ENCODE data around the gene MACC1.

The MACC1 gene

DNA sequence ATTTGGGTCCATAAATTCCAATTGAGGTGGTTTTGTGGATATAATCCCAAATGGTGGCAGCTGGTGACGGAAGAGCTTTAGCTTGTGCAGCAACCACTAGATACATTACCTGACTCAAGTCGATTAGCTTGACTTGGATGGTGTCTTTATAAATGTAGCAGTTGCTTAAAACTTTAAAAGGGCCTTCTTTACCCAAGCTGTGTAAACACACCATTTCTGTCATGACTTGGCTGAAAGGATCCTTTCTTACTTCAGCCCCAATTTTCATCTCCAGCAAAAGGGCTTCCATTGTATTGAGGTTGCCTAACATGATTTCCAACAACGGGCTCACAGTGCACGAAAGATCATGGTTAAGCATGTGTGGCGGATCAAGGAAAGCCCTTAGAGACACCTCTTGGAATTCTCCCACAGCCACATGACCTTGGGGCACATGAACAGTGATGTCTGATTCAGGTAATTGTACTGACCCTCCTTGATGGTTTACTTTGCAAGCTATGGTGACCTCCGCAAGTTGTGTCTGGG is 57.9 kb downstream of the MACC1 start:
- Histone ChIP-seq H3K9ac (ENCODE audit: low read length) (no peak overlapping the region), H3K27me3 (replicated peaks; ENCODE audit: insufficient read depth, low read length) (no peaks in the 10 kb centered on the region), H3K27ac (ENCODE audit: low read length) (no peak overlapping the region), H3K9me2 (replicated peaks; ENCODE audit: insufficient read depth, low read length) (no peaks in the 10 kb centered on the region), H3K9me3 (replicated peaks; ENCODE audit: insufficient read depth, low read length) (no peaks in the 10 kb centered on the region), H3K4me2 (ENCODE audit: low read depth, low read length) (no peak overlapping the region), H3K36me3 (replicated peaks; ENCODE audit: insufficient read depth, low read length) (peaks cover 9% of the 10 kb centered on the region; the same call in 1 of the 2 replicates), H3K4me1 (ENCODE audit: low read length) (no peaks in the 10 kb centered on the region), H2AFZ (ENCODE audit: low read length) (no peak overlapping the region), H3K4me3 (ENCODE audit: low read length) (no peak overlapping the region), H4K20me1 (ENCODE audit: insufficient read depth, low read length) (no peaks in the 10 kb centered on the region), H3F3A (ENCODE audit: insufficient read depth, low read length) (no peaks in the 10 kb centered on the region), H3K79me2 (ENCODE audit: low read length) (no peaks in the 10 kb centered on the region)
- DNase-seq = no peak
- TF ChIP-seq EZH2 (optimal IDR thresholded peaks at IDR 0.05; ENCODE audit: low read depth, low read length) (no peak), EZH2phosphoT487 (IDR thresholded peaks at IDR 0.05; ENCODE audit: low read length) (no peak)
- TF ChIP-seq, protein P1, sequence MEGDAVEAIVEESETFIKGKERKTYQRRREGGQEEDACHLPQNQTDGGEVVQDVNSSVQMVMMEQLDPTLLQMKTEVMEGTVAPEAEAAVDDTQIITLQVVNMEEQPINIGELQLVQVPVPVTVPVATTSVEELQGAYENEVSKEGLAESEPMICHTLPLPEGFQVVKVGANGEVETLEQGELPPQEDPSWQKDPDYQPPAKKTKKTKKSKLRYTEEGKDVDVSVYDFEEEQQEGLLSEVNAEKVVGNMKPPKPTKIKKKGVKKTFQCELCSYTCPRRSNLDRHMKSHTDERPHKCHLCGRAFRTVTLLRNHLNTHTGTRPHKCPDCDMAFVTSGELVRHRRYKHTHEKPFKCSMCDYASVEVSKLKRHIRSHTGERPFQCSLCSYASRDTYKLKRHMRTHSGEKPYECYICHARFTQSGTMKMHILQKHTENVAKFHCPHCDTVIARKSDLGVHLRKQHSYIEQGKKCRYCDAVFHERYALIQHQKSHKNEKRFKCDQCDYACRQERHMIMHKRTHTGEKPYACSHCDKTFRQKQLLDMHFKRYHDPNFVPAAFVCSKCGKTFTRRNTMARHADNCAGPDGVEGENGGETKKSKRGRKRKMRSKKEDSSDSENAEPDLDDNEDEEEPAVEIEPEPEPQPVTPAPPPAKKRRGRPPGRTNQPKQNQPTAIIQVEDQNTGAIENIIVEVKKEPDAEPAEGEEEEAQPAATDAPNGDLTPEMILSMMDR (IDR thresholded peaks at IDR 0.05; ENCODE audit: low read length) = no peak

DNA sequence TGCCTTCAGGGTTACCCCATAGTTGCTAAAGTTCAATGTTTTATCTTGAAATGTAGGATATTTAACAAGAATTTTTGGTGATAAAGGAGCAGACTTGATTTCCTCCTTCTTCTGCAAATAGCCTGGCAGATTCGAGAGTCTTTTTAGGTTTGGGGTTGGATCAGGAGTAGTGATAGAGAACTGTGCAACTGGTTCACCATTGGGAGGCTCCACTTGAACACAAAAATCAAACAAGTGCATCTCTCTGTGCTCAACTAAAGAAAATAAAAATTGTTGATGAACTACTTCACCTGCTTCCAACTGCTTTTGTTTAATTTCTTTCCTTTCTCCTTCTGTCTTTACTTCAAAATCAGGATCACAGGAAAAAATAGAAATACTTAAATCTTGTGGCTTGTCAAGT is 58.5 kb downstream of the MACC1 start:
- Histone ChIP-seq H4K20me1 (ENCODE audit: insufficient read depth, low read length) (no peaks in the 10 kb centered on the region), H2AFZ (ENCODE audit: low read length) (no peak overlapping the region), H3K9ac (ENCODE audit: low read length) (no peak overlapping the region), H3K27ac (ENCODE audit: low read length) (no peak overlapping the region), H3K4me2 (ENCODE audit: low read depth, low read length) (no peak overlapping the region), H3K9me2 (replicated peaks; ENCODE audit: insufficient read depth, low read length) (no peaks in the 10 kb centered on the region), H3K79me2 (ENCODE audit: low read length) (no peaks in the 10 kb centered on the region), H3K4me1 (ENCODE audit: low read length) (no peaks in the 10 kb centered on the region), H3K36me3 (replicated peaks; ENCODE audit: insufficient read depth, low read length) (peaks cover 14% of the 10 kb centered on the region; the same call in 1 of the 2 replicates), H3K4me3 (ENCODE audit: low read length) (no peak overlapping the region), H3F3A (ENCODE audit: insufficient read depth, low read length) (no peaks in the 10 kb centered on the region), H3K27me3 (replicated peaks; ENCODE audit: insufficient read depth, low read length) (no peaks in the 10 kb centered on the region), H3K9me3 (replicated peaks; ENCODE audit: insufficient read depth, low read length) (no peaks in the 10 kb centered on the region)
- peak; percentile 23 for DNase-seq
- TF ChIP-seq, protein P1 (IDR thresholded peaks at IDR 0.05; ENCODE audit: low read length) = peak; percentile 37
- no peak for TF ChIP-seq EZH2 (optimal IDR thresholded peaks at IDR 0.05; ENCODE audit: low read depth, low read length)

DNA sequence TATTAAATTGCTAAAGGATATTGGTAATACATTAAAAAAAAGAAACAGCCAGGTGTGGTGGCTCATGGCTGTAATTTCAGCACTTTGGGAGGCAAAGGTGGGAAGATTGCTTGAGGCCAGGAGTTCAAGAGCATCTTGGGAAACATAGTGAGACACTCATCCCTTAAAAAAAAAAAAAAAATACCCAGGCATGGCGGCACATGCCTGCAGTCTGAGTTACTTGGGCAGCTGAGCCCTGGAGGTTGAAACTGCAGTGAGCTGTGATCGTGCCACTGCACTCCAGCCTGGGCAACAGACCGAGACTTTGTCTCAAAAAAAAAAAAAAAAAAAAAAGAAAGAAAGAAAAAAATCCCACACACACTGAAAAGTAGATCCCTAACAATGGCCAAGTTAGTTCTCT is 59.7 kb downstream of the MACC1 start:
- no peak for DNase-seq
- H3K4me1 ChIP-seq (ENCODE audit: low read length) = no peaks in the 10 kb centered on the region

More for the DNA sequence above, 59.7 kb downstream of the MACC1 start:
- Histone ChIP-seq H3K9me2 (replicated peaks; ENCODE audit: insufficient read depth, low read length) (no peaks in the 10 kb centered on the region), H3K36me3 (replicated peaks; ENCODE audit: insufficient read depth, low read length) (peaks cover 21% of the 10 kb centered on the region; the same call in 1 of the 2 replicates), H3K9me3 (replicated peaks; ENCODE audit: insufficient read depth, low read length) (no peaks in the 10 kb centered on the region), H3K79me2 (ENCODE audit: low read length) (no peaks in the 10 kb centered on the region), H3F3A (ENCODE audit: insufficient read depth, low read length) (no peaks in the 10 kb centered on the region; the same call in 1 of the 2 replicates), H3K4me2 (ENCODE audit: low read depth, low read length) (no peak overlapping the region), H3K9ac (ENCODE audit: low read length) (no peak overlapping the region), H3K27ac (ENCODE audit: low read length) (no peak overlapping the region), H4K20me1 (ENCODE audit: insufficient read depth, low read length) (no peaks in the 10 kb centered on the region), H3K4me3 (ENCODE audit: low read length) (no peak overlapping the region), H2AFZ (ENCODE audit: low read length) (no peak overlapping the region), H3K27me3 (replicated peaks; ENCODE audit: insufficient read depth, low read length) (no peaks in the 10 kb centered on the region)
- no peak for TF ChIP-seq EZH2phosphoT487 (IDR thresholded peaks at IDR 0.05; ENCODE audit: low read length)
- TF ChIP-seq, protein P1 (IDR thresholded peaks at IDR 0.05; ENCODE audit: low read length) = no peak
- TF ChIP-seq EZH2 (optimal IDR thresholded peaks at IDR 0.05; ENCODE audit: low read depth, low read length) = no peak
